Keratinocyte (primary cell): ENCODE data around the gene SLC27A2.

Experiments used
- CTCF ChIP-seq, 3 experiments: IDR thresholded peaks in 1 of 3; conservative IDR thresholded peaks in 1 of 3; optimal IDR thresholded peaks in 1 of 3; 2 replicates in 2 of 3; 3 replicates in 1 of 3; pipeline versions ENCODE3 to v1.5.1; 2011; ENCODE audit warnings: low read length in 3 of 3, mild to moderate bottlenecking in 3 of 3, moderate library complexity in 2 of 3, control low read depth in 1 of 3, inconsistent platforms in 1 of 3; ENCODE audit not compliant: insufficient read depth in 2 of 3; ENCODE audit errors: extremely low read depth in 1 of 3
- EZH2 ChIP-seq: IDR thresholded peaks from one replicate; pipeline ENCODE4 v1.6.1; 2012; ENCODE audit warnings: inconsistent platforms, mild to moderate bottlenecking, low read length, moderate library complexity

GRCh38 chr15:50262533-50262932, 80.5 kb downstream of the SLC27A2 start:
- TF ChIP-seq CTCF (optimal IDR thresholded peaks at IDR 0.05 in 1 of 3, IDR thresholded peaks at IDR 0.05 in 1 of 3, conservative IDR thresholded peaks at IDR 0.05 in 1 of 3; ENCODE audit: extremely low read depth in 1 of 3, insufficient read depth in 2 of 3, low read length in 3 of 3) (no peak), EZH2 (no peak)
